LNCAP (cell line): ENCODE measurements around the gene FAM9C.

ENCODE experiments used
- TF ChIP-seq, protein P1 (sequence below): fragments of 450-650 bp; IDR thresholded peaks from 2 replicates; pipeline ENCODE4 v1.5.1; 2017; ENCODE audit warnings: mild to moderate bottlenecking

Gene FAM9C

DNA sequence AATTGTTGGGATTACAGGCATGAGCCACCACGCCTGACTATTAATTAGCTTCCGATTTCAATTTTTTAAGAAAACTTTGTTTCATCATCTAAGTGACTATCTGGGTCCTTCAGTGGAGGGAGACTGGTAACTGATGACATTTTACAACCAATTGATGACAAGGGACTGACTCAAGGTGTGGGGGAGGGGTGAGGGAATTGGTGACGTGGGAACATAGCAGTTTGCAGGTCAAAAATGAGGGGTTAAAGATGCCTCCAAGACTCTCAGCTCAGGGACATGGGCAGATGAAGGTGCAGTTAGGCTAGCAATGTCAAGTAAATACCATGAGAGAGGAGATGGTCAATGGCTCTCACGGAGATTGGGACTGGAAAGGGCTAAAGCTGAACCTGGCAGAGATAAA is 5.7 kb upstream of the FAM9C start:
- TF ChIP-seq, protein P1, sequence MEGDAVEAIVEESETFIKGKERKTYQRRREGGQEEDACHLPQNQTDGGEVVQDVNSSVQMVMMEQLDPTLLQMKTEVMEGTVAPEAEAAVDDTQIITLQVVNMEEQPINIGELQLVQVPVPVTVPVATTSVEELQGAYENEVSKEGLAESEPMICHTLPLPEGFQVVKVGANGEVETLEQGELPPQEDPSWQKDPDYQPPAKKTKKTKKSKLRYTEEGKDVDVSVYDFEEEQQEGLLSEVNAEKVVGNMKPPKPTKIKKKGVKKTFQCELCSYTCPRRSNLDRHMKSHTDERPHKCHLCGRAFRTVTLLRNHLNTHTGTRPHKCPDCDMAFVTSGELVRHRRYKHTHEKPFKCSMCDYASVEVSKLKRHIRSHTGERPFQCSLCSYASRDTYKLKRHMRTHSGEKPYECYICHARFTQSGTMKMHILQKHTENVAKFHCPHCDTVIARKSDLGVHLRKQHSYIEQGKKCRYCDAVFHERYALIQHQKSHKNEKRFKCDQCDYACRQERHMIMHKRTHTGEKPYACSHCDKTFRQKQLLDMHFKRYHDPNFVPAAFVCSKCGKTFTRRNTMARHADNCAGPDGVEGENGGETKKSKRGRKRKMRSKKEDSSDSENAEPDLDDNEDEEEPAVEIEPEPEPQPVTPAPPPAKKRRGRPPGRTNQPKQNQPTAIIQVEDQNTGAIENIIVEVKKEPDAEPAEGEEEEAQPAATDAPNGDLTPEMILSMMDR = no peak

DNA sequence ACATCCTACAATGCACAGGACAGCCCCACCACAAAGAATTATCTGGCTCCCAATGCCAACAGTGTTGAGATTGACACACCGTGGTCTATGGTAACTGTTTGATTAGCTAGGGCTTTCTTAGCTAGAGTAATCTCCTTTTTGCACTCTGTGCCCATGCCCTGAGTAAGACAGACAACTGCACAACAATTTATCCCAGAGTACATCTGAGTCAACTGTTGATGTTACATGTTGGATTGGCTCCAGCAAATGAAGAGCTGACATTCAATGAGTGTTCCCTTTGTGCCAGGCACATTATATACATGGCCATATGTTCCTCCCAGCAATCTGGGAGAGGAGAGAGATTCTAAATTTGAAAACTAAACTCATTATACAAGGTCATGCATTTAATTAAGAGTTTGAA is 3.9 kb upstream of the FAM9C start:
- TF ChIP-seq, protein P1 = no peak

DNA sequence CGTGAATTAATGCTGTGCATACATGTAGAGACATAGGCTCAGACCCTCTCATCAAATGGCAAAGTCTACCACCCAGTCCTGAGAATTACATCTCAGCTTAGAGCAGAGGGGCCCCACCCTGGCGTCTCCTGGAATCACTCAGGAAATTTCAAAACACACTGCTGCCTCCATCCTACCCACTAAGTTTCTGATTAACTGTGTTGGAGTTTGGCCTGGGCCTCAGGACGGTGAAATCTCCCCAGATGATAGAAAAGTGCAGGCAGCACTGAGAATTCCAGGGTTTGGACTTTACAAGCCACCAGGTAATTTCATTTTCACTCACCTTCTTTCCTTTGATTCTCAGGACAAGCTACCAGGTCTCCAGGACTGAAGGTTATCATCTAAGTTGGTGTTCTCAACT is 3.3 kb upstream of the FAM9C start:
- TF ChIP-seq, protein P1 = no peak

DNA sequence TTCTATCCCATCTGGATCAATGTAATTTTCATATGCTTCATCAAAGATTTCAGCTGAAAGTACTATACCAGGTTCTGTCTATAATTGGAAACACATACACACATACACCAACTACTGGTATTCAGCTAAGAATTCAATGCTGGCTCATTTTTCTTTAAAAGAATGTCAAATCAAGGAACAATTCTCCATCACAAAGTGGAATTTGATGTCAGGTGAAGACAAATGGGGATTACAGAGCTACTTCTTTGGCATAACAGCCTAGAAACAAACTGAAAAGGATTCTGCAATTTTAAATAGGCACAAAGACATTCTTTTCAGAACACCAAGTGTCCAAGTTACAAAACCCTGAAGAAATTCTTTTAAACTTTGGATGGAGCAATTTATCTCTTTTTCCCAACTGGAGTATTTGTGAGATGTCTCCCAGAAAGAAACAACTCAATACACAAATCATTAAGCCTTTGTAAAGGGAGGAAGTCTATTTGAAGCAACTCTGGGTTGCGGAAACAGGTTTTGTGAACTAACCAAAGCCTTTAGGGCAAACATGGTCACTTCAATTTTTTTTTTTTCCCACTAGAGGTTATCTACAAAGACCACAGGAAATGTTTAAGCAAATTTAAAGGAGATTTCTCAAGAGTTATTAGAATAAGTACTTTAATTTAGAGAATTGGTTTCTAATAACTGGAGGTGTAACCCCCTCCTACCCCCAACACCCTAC is 1.9 kb upstream of the FAM9C start:
- TF ChIP-seq, protein P1 = no peak

DNA sequence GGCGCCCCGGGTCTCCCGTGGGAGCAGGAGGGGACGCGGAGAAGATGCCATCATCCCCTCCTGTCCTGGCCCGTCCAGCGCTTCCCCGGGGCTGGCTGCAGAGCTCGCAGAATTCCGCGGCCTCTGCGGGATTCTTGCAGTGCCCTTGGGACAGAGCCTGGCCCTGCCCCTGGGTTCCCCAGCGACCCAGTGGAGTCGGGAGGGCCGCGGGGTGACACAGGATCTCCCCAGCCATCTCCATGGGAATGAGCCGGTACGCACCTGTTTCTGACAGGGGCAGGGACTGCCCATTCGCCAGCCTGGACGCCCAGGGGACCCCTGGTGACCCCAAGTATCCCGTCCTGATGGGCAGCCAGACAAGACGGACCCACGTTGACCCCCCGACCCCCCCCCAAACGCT is 482 bp downstream of the FAM9C start:
- TF ChIP-seq, protein P1 = no peak

DNA sequence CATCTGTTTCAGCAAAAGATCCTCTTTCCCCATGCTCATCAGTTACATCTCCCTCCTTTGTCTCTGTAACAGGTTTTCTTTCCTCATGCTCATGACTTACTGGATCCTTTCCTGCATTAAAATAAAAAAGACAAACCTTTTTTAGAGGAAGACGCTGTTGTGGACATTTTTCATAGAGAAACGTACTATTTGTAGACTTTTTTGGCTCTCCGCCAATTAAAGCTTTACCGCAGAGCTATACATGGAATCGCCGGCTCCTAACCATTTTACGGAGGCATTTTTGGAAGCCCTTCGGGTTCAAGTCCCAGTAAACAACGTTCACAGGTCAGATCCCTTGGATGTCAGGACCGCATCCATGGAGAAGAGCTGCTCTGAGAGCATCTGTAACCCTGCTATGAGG is 1.3 kb downstream of the FAM9C start:
- TF ChIP-seq, protein P1 = no peak

DNA sequence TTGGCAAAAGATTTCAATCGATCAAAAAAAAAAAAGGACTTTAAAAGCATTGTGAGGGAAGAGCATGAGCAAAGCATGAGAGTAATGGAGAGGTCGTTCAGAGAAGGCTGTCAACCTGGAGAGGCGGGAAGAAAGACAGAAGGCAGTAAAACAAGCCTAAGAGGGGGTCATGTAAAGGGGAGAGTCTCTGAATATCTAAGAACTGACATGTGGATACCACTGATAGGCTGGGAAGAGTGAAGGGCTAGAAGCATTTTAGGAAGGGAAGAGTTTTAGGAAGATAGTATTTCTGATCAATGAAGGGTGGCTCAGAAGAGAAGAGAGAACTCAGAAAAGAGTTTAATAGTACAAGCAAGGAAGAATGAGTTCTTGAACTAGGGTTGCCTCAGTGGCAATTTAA is 7.5 kb downstream of the FAM9C start:
- TF ChIP-seq, protein P1 = no peak

DNA sequence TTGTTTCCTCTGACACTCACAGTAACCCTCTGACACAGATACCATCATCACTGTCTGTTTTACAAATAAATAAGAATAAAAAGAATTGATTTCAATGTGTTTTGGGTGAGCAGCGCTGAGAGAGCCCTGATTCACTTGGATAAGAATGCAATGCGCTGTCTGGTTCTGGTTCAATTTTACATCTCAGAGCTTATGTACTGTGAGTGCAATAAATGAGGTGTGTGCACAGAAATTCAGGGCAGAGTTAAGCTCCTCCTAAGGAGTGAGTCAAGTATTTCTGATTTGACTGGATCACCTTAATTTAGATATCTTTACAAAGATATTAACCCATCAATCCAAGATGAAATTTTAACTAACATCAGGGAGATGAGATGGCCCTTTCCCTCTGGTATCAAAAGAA is 11.2 kb downstream of the FAM9C start:
- TF ChIP-seq, protein P1 = no peak
